Measurements from ENCODE around the gene MTRF1L.

MTRF1L gene

DNA sequence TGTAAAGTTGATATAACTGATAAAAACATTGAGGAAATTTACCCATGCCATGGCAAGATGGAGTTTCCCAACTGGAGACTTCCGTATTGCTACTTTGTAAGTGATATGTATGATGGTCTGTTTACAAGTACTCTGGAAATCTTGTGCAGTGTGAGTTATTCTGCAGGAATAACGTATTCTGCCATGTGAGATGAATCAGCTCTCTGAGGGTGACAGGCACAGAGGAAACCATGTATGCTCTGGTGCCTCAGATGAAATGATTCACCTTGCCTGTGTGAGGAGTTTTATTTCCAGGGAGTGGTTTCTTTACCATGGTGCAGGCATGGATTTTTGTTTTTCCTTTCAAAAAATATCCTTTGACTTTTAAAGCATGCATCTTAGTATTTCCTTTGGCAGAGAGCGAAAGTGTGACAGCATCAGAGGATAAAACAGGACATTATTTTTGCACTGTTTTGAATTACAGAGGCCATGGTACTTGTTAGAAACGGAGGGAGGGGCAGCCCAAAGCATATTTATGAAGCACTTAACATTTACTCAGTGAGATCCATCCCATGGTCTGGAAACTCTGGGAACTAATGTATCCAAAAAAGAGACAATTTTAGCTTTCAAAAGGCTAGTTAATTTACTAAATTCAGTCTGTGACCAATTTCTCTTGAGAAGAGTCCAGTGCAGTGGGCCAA lies 36.0 kb upstream of the MTRF1L start:
- Histone ChIP-seq H3K9me3 (ENCODE audit: insufficient read depth, low read length) (no peaks in the 10 kb centered on the region), H3K27me3 (ENCODE audit: insufficient read depth, insufficient read length) (no peaks in the 10 kb centered on the region), H3K4me1 (ENCODE audit: insufficient read depth, insufficient read length) (no peaks in the 10 kb centered on the region), H3K36me3 (ENCODE audit: insufficient read depth, insufficient read length, low read length) (no peaks in the 10 kb centered on the region), H3K4me3 (ENCODE audit: insufficient read length, low read depth) (no peak overlapping the region), H3K9ac (ENCODE audit: insufficient read length, low read depth) (no peak overlapping the region)
- no peak for TF ChIP-seq SUZ12 (IDR thresholded peaks at IDR 0.05; ENCODE audit: extremely low read depth, insufficient read depth, insufficient read length)
- no peak for TF ChIP-seq YY1 (IDR thresholded peaks at IDR 0.05; ENCODE audit: insufficient read depth, insufficient read length)
- no peak for TF ChIP-seq ZNF274 (IDR thresholded peaks at IDR 0.05; ENCODE audit: low read depth, low read length)
- no peak for DNase-seq (ENCODE audit: low read depth, low spot score)

DNA sequence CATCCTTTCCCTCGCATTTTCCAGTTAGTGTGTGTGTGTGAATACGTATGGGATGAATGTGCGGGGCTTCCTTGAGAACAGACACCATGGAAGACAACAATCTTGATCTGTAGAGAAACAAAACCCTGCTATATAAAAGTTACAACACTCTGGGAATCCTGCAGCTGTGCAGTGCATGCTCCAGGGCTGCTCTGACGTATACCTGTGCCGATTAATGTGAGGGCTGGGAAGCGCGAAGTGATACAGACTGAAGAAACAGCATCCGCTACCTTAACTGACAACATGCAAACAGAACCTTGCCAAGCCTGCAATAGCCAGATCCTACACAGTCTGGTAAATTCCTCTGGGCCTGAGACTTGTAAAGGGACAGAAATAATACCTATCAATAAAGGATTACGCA lies 31.6 kb upstream of the MTRF1L start:
- Histone ChIP-seq H3K27me3 (ENCODE audit: insufficient read depth, insufficient read length) (no peaks in the 10 kb centered on the region), H3K4me1 (ENCODE audit: insufficient read depth, insufficient read length) (no peaks in the 10 kb centered on the region), H3K9ac (ENCODE audit: insufficient read length, low read depth) (no peak overlapping the region), H3K36me3 (ENCODE audit: insufficient read depth, insufficient read length, low read length) (no peaks in the 10 kb centered on the region), H3K4me3 (ENCODE audit: insufficient read length, low read depth) (no peak overlapping the region), H3K9me3 (ENCODE audit: insufficient read depth, low read length) (no peaks in the 10 kb centered on the region)
- TF ChIP-seq ZNF274 (IDR thresholded peaks at IDR 0.05; ENCODE audit: low read depth, low read length) (no peak), YY1 (IDR thresholded peaks at IDR 0.05; ENCODE audit: insufficient read depth, insufficient read length) (no peak), SUZ12 (IDR thresholded peaks at IDR 0.05; ENCODE audit: extremely low read depth, insufficient read depth, insufficient read length) (no peak)
- DNase-seq (ENCODE audit: low read depth, low spot score): no peak

DNA sequence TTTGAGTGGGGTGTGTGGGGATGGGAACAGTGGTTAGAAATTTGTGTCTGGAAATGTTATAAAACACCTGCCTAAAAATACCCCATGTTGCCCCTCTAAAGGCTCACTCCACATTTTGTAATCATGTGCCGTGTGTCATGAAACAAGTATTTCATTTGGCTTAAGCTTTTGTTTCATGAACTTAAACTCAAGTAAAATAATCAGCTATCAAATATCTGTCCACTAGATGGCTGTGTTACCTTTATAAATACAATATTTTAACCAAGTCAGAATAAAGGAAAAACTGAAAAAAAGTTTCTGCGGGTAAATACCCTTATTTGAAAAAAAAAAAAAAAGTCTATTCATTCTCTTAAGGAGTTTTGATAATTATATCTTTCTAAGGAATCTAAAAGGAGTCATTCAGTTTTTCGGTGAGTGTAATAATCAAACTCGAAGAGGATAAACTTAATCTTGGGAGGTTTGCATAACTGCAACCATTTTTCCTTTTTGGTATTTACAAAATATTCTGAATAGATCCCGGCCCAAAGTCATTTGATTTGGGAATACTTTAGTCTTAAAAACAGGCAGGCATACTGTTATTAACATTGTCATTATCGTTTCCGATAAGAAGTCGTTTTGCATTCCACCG lies 29.9 kb upstream of the MTRF1L start:
- DNase-seq (ENCODE audit: low read depth, low spot score): no peak
- TF ChIP-seq SUZ12 (IDR thresholded peaks at IDR 0.05; ENCODE audit: extremely low read depth, insufficient read depth, insufficient read length) (no peak), ZNF274 (IDR thresholded peaks at IDR 0.05; ENCODE audit: low read depth, low read length) (no peak), YY1 (IDR thresholded peaks at IDR 0.05; ENCODE audit: insufficient read depth, insufficient read length) (no peak)
- Histone ChIP-seq H3K27me3 (ENCODE audit: insufficient read depth, insufficient read length) (no peaks in the 10 kb centered on the region), H3K9me3 (ENCODE audit: insufficient read depth, low read length) (no peaks in the 10 kb centered on the region), H3K4me3 (ENCODE audit: insufficient read length, low read depth) (no peak overlapping the region), H3K9ac (ENCODE audit: insufficient read length, low read depth) (no peak overlapping the region), H3K4me1 (ENCODE audit: insufficient read depth, insufficient read length) (no peaks in the 10 kb centered on the region), H3K36me3 (ENCODE audit: insufficient read depth, insufficient read length, low read length) (no peaks in the 10 kb centered on the region)

DNA sequence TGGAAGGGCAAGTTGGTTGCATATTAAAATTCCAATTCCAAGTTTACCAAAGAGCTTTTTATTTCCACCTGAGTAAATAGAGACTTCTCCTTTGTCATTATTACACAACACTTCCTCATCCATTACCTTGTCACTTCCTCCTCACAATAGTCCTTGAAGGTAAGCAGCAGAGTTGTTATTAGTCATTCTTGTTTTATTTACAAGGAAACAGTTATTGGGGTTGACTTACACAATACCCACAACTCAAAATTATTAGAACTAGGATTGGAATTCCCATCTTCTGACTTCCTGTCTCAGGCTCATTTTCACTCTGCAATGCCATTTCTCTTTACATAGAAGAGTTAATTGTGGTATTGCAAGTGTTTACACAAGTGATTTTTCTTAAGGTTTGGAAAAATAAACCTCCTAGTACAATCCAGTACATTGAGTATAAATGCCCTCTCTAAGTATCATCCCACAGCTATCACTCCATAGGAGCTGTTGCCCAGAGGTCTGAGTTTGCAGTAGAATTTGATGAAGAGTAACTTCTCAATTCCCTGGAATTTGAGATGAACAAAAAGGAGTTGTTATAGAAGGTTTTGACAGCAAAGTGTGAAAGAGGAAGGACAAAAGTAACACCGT lies 28.9 kb upstream of the MTRF1L start:
- H3K9ac ChIP-seq (ENCODE audit: insufficient read length, low read depth): no peak overlapping the region
- no peak for DNase-seq (ENCODE audit: low read depth, low spot score)
- H3K4me1 ChIP-seq (ENCODE audit: insufficient read depth, insufficient read length): no peaks in the 10 kb centered on the region
- H3K4me3 ChIP-seq (ENCODE audit: insufficient read length, low read depth): no peak overlapping the region
- H3K27me3 ChIP-seq (ENCODE audit: insufficient read depth, insufficient read length): no peaks in the 10 kb centered on the region
- H3K9me3 ChIP-seq (ENCODE audit: insufficient read depth, low read length): no peaks in the 10 kb centered on the region
- H3K36me3 ChIP-seq (ENCODE audit: insufficient read depth, insufficient read length, low read length): no peaks in the 10 kb centered on the region
- TF ChIP-seq ZNF274 (IDR thresholded peaks at IDR 0.05; ENCODE audit: low read depth, low read length) (no peak), SUZ12 (IDR thresholded peaks at IDR 0.05; ENCODE audit: extremely low read depth, insufficient read depth, insufficient read length) (no peak), YY1 (IDR thresholded peaks at IDR 0.05; ENCODE audit: insufficient read depth, insufficient read length) (no peak)

DNA sequence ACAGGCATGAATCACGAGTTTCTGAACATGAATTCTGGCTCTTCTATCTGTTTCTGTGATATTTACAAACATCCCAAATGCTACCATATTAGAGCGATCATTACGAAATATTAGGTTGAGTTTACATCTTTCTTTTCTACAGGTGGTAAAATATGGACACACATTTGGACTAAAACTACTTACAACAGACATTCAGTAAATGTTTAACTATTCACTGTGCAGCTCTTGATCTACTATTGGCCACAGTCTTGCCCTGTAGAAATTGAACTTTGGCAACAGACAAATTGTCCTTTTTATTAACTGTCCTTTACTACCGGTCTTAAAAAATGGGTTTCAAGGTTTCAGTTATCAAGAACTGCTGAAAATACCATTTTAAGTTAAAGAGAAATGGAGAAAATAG lies 26.5 kb upstream of the MTRF1L start:
- Histone ChIP-seq H3K9ac (ENCODE audit: insufficient read length, low read depth) (no peak overlapping the region), H3K4me1 (ENCODE audit: insufficient read depth, insufficient read length) (no peaks in the 10 kb centered on the region), H3K36me3 (ENCODE audit: insufficient read depth, insufficient read length, low read length) (no peaks in the 10 kb centered on the region), H3K9me3 (ENCODE audit: insufficient read depth, low read length) (no peaks in the 10 kb centered on the region), H3K27me3 (ENCODE audit: insufficient read depth, insufficient read length) (no peaks in the 10 kb centered on the region), H3K4me3 (ENCODE audit: insufficient read length, low read depth) (no peak overlapping the region)
- no peak for TF ChIP-seq SUZ12 (IDR thresholded peaks at IDR 0.05; ENCODE audit: extremely low read depth, insufficient read depth, insufficient read length)
- no peak for TF ChIP-seq YY1 (IDR thresholded peaks at IDR 0.05; ENCODE audit: insufficient read depth, insufficient read length)
- TF ChIP-seq ZNF274 (IDR thresholded peaks at IDR 0.05; ENCODE audit: low read depth, low read length): no peak
- DNase-seq (ENCODE audit: low read depth, low spot score): no peak

DNA sequence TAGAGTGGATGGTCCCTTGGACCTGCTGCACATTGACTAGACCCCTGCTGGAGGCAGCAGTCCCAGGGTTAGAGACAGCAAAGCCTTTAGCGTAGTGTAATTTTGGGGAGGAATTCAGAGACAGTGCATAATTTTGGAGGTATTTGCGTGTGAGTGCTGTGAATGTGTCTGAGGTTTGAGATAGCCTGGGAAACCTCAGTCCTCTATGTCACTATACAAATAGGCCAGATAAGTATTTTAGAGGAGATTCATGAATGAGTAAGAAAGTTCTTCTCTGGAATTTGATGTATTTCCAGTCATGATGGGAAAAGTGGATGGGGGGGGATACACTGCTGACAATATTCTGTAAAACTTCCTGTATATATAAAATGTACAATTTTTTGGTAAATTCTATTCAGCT lies 25.8 kb upstream of the MTRF1L start:
- no peaks in the 10 kb centered on the region for H3K27me3 ChIP-seq (ENCODE audit: insufficient read depth, insufficient read length)
- TF ChIP-seq SUZ12 (IDR thresholded peaks at IDR 0.05; ENCODE audit: extremely low read depth, insufficient read depth, insufficient read length): no peak
- TF ChIP-seq ZNF274 (IDR thresholded peaks at IDR 0.05; ENCODE audit: low read depth, low read length): no peak
- TF ChIP-seq YY1 (IDR thresholded peaks at IDR 0.05; ENCODE audit: insufficient read depth, insufficient read length): no peak
- no peaks in the 10 kb centered on the region for H3K9me3 ChIP-seq (ENCODE audit: insufficient read depth, low read length)
- no peak overlapping the region for H3K9ac ChIP-seq (ENCODE audit: insufficient read length, low read depth)
- H3K36me3 ChIP-seq (ENCODE audit: insufficient read depth, insufficient read length, low read length): no peaks in the 10 kb centered on the region
- no peak overlapping the region for H3K4me3 ChIP-seq (ENCODE audit: insufficient read length, low read depth)
- H3K4me1 ChIP-seq (ENCODE audit: insufficient read depth, insufficient read length): no peaks in the 10 kb centered on the region
- DNase-seq (ENCODE audit: low read depth, low spot score): no peak

DNA sequence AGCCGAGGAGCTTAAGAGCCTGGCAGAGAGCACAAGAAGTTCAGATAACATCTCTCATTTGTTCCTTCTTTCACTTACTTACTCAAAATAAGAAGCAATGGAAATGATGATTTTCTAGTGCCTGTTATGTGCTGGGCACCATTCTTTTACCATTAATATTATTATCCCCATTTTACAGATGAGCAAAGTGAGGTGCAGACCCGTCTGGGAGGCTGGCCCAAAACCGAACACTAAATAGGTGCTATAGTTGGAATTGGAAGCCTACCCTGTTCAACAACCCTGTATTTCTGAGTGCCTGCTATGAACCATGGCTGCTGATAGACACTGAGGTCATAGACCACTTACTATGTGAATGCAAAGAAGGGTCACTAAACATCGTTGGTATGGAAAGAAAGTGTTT lies 25.0 kb upstream of the MTRF1L start:
- no peaks in the 10 kb centered on the region for H3K4me1 ChIP-seq (ENCODE audit: insufficient read depth, insufficient read length)
- no peak overlapping the region for H3K9ac ChIP-seq (ENCODE audit: insufficient read length, low read depth)
- DNase-seq (ENCODE audit: low read depth, low spot score): no peak
- TF ChIP-seq YY1 (IDR thresholded peaks at IDR 0.05; ENCODE audit: insufficient read depth, insufficient read length) (no peak), SUZ12 (IDR thresholded peaks at IDR 0.05; ENCODE audit: extremely low read depth, insufficient read depth, insufficient read length) (no peak)
- H3K27me3 ChIP-seq (ENCODE audit: insufficient read depth, insufficient read length): no peaks in the 10 kb centered on the region
- H3K4me3 ChIP-seq (ENCODE audit: insufficient read length, low read depth): no peak overlapping the region
- no peaks in the 10 kb centered on the region for H3K9me3 ChIP-seq (ENCODE audit: insufficient read depth, low read length)
- H3K36me3 ChIP-seq (ENCODE audit: insufficient read depth, insufficient read length, low read length): no peaks in the 10 kb centered on the region

All from NT2/D1 (cell line).